HG02571 (cell line): ENCODE data around the gene ANKS1B.
"Not testable (repeated sequence)": the region's sequence is repeated elsewhere in the genome, so short reads cannot be mapped to it uniquely, and the experiment has no call there.

Source experiments
- ATAC-seq: cut with Tn5 transposase; IDR thresholded peaks from one replicate; pipeline ENCODE4 v1.9.1; 2021; ENCODE audit warnings: mild to moderate bottlenecking, moderate library complexity; ENCODE audit not compliant: unreplicated experiment

The ANKS1B gene

DNA sequence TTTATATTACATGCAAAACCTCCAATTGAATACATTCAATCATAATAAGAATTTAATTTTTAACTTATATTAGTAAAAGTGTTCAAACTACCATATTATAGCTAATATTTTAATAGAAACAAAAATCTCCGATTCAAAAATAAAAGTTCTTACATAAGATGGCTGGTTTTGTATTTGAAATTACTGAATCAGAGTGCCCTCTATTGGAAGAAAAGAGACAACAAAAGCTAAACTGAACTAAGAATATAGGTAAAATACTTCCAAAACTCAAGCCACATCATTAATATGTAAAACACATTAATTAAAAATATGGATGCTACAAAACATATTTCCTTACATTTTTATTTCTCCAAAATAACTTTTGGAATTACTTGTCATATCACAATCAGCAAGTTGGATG is 216.9 kb downstream of the ANKS1B start:
- no peak for ATAC-seq

DNA sequence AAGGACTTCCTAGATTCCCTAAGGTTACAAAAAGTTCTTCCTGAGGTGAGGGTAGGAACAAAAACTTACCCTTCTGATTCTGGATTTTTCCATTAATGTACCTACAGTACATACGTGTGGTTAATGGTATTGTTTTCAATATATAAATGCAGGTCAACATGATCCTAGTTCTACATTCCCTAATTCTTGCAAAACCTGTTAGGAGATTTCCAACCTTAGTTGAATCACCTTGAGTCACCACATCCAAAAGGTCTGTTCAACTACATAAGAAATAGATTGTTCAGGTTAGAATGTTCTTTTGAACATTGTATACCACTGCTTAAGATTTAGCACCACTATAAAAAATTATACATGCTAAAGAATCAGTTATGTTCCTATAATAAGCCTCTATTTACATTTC is 218.3 kb downstream of the ANKS1B start:
- ATAC-seq = no peak

DNA sequence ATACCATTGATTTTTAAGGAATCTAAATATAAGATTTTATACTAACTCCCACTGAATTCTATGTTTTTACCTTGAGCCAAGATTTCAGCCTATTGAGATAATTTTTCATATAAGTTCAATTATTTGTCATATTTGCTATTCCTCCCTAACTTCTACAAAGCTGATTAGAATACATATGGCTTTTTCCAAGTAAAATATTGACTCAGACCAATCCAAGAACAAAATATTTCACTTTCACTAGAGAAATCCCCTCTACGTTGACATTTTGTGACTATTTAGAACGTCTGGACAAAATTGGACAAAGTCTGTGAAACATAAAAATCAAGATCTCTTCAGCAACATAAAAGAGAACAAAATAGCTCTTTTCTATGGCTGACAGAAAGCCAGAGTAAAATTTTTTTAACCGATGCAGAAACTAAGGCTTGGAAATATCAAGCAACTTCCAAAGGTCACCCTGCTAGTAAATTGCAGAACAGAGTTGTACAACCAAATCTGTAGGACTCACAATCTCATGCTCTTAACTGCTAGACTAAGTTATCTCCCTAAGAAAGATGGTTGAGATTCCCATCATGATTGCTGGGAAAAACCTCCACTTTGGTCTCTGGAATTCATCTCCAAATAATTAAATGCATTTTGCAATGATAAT is 219.1 kb downstream of the ANKS1B start:
- no peak for ATAC-seq

DNA sequence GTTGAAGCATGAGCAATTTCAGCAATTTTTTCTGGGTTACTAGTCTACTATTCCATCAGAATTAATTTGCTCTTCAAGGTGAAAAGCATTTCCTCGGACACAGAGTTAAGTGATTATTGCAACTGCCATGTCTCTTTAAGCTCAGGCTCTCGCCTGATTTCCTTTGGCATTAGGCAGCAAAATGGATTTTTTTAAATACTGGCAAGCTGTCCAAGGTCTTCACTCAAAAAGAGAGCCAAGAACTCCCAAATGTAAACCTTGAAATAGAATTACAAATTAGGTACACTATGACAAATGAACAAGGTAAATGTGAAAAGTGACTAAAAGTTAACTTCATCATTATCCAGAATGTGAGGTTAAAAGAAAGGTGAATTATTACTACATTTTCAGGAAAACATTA is 225.3 kb downstream of the ANKS1B start:
- no peak for ATAC-seq

DNA sequence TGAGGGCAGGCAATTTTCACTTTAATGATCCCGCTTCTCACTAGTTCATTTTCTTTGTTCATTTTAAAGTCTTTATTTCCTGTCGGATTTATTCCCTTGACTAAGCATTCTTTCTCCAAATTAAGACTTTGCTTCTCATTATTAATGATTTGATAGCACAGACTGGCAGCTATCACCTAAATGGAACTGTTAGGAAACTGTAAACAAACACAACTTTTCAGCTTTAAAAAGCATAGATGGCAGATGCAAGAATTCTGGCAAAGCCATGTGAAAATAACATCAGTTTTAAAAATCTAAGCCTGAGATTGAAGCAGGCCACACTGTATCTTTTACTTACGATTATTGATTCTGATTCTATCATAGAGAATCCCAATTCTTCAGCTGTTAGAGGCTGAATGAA is 225.7 kb downstream of the ANKS1B start:
- ATAC-seq = no peak

DNA sequence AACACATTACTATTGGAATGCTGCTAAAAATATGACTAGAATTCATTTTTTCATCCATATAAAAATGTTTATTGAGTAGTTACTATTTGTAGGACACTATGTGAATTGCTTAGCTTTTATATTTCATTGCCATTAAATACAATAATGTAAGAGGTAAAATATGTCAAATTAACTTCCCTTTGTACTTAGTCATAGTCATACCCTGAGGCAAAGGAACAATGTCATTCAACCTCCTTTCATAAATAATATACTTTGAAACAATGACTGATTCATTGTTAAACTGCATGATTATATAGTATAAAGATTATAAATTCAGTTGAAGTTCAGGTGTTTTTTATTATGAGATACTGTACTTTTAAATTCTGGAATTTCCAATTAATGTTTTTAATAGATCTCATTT is 232.0 kb downstream of the ANKS1B start:
- no peak for ATAC-seq

DNA sequence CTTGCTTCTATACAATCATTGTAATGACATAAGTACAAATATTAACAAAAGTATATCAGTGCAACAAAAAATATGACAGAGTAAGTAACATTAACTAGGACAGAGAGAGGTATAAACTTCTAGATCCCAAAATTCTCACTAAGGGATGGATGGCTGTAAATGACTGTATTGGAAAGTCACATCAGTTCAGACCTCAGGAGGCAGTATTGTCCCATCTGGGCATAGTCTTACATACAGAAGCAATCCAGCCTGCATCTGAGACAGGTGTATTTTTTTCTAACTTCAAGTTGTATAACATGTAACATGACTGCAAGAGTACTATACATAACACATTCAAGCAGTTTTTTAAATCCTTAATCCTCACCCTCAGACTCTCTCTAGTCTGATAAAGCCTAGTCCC is 238.2 kb downstream of the ANKS1B start:
- no peak for ATAC-seq

DNA sequence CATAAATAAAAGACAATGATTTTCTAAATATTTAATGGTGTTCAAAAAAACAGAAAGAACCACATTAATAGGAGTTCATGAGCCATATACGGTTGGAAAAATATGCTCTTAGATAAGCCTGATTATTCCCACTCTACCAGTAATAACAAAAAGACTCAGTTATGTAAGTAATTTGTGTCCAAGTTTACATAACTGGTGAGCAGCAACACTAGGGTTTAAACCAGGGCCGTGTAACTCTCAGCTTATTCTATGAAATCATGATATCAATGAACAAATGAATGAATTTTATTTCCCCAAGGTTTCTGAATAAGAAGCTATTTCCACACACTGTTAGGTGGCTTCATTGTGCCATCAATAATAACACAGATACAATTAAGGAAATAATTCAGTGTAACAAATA is 238.8 kb downstream of the ANKS1B start:
- ATAC-seq = no peak

DNA sequence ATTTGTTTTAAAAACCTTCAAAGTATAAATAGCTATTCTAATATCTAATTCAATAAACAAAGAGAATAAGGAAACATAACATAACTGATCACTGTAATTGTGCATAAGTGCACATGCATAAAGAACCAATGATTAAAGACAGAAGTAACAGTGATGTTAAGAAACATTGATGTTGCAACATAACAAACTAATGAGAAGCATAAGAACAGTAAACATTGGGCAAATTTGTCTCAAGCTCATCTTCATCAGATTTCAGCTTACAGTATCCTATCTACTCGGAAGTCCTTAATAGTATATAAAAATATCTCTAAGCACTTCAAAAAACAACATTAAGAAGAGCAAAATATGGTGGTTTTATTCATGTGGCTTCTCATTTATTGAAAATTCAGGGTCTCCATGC is 239.6 kb downstream of the ANKS1B start:
- no peak for ATAC-seq

DNA sequence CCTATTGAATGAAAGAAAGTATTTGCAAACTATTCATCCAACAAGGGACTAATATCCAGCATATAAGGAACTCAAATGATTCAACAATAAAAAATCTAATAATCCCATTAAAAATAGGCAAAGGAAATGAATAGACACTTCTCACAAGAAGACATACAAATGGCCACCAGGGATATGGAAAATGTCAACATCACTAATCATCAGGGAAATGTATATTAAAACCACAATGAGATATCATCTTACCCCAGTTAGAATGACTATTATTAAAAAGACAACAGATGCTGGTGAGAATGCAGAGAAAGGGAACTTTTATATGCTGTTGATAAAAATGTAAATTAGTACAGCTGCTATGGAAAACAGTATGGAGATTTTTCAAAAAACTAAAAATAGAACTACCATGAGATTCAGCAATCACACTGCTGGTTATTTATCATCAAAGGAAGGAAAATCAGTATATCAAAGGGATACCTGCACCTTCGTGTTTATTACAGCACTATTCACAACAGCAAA is 247.9 kb downstream of the ANKS1B start:
- no peak for ATAC-seq

DNA sequence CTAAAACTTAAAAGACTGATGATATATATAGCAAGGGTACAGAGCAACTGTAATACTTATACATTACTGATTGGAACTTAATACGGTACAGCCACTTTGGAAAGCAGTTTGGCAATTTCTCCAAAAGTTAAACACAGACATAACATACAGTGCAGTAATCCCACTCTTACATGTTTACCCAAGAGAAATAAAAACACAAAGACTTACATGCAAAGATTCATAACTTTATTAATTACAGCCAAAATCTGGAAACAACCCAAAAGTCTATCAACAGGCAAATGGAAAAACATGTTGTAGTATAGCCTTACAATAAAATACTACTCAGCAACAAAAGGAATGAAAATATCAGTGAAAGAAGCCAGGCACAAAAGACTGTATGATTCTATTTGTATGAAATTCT is 252.6 kb downstream of the ANKS1B start:
- no peak for ATAC-seq

DNA sequence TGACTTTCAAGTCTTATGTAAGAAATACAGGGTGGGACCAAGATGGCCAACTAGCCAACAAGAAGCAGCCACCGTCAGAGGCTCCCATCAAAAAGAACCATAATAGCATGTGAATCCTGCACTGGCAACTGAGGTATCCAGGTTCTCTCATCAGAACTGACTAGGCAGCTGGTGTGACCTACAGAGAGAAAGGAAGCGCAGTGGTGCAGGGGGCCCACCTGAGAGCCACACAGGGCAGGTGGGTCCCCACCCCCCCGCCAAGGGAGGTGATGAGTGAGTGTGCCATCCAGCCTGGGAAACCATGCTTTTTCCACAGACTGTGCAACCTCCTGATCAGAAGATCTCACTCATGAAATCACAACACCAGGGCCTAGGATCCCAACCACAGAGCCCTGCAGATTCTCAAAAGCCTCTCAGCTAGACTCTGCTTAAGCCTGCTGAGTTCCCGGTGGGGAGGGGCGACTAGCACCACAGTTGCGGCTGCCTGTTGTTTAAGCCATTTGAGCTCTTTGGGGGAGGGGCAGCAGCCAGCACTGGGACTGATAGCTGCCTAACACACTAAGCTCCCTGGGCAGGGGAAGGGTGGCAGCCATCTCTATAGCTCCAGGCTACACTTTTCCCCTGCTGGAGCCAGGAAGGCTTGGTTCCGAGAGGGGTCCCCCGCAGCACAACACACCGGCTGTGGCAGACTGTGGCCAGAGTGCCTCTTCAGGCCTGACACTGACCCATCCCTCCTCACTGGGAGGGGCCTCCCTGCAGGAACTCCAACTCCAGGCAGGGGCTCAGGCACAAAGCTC is 261.8 kb downstream of the ANKS1B start:
- no peak for ATAC-seq

DNA sequence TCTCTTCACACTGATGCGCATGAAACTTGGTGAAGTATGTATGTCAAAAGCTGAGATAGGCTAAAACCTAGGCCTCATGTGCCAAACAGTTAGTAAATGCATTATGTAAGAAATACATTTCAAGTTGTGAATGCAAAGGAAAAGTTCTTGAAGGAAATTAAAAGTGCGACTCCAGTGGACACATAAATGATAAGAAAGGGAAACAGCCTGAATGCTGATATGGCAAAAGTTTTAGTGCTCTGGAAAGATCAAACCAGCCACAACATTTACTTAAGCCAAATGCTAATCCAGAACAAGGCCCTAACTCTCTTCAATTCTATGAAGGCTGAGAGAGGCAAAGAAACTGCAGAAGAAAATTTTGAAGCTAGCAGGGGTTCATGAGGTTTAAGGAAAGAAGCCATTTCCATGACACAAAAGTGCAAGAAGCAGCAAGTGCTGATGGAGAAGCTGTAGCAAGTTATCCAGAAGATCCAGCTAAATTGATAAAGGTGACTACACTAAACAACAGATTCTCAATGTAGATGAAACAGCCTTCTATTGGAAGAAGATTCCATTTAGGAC is 262.9 kb downstream of the ANKS1B start:
- ATAC-seq = no peak

DNA sequence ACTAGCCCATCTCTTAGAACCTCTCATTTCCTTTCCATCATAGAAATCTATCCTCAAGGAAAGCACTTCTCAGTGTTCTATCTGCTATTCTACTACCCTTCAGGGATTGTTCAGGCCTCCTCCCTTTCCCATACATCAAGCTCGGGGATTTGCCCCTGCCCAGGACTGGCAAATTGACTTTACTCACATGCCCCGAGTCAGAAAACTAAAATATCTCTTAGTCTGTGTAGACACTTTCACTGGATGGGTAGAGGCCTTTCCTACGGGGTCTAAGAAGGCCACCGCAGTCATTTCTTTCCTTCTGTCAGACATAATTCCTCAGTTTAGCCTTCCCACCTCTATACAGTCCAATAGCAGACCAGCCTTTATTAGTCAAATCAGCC is 264.7 kb downstream of the ANKS1B start:
- ATAC-seq = not testable (repeated sequence)

DNA sequence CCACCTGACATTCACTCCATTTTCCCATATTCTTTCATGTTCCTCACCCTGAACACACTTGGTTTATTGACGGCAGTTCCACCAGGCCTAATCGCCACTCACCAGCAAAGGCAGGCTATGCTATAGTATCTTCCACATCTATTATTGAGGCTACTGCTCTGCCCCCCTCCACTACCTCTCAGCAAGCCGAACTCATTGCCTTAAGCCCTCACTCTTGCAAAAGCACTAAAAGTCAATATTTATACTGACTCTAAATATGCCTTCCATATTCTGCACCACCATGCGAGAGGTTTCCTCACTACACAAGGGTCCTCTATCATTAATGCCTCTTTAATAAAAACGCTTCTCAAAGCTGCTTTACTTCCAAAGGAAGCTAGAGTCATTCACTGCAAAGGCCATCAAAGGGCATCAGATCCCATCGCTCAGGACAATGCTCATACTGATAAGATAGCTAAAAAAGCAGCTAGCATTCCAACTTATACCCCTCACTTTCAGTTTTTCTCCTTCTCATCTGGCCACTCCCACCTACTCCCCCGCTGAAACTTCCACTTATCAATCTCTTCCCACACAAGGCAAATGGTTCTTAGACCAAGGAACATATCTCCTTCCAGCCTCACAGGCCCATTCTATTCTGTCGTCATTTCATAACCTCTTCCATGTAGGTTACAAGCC is 265.2 kb downstream of the ANKS1B start:
- not testable (repeated sequence) for ATAC-seq

DNA sequence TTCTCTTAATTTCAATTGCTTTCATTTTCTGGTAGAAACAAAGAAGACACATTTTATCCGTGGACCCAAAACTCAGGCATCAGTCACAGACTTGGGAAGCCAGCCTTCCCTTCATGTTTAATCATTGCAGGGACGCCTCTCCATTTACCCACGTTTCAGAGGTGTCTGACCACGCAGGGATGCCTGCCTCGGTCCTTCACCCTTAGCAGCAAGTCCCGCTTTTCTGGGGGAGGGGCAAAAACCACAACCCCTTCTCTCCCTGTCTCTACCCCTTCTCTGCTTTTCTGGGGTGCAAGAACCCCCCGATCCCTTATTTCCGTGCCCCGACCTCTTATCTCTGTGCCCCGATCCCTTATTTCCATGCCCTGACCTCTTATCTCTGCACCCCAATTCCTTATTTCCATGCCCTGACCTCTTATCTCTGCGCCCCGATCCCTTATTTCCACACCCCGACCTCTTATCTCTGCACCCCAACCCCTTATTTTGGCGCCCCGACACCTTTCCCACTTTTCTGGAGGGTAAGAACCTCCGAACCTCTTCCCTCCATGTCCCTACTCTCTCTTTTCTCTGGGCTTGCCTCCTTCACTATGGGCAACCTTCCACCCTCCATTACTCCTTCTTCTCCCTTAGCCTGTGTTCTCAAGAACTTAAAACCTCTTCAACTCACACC is 268.8 kb downstream of the ANKS1B start:
- ATAC-seq = not testable (repeated sequence)

DNA sequence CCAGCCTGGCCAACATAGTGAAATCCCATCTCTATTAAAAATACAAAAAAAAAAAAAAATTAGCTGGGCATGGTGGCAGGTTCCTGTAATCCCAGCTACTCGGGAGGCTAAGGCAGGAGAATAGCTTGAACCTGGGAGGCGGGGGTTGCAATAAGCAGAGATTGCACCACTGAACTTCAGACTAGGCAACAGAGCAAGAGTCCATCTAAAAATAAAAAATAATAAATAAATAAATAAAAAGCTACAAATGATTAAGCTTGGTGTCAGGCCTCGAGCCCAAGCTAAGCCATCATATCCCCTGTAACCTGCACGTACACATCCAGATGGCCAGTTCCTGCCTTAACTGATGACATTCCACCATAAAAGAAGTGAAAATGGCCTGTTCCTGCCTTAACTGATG is 269.8 kb downstream of the ANKS1B start:
- ATAC-seq = not testable (repeated sequence)

DNA sequence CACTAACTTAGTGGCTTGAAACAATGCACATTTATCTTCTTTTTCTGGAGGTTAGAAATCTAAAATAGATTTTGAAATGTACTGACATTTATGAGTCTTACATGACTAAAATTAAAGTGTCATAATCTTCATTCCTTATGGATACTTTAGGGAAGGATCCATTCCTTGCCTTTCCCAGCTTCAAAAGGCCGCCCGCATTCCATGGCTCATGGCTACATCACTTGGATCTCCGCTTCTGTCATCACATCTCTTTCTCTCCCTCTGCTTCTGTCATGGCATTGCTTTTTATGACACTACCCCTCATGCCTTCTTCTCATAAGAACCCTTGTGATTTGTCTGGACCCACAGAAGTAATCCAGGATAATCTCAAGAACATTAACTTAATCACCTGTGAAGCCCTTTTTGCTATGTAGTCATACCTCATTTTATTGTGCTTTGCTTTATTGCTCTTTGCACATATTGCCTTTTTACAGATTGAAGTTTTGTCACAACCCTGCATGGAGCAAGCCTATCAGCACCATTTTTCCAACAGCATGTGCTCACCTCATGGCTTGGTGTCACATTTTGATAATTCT is 270.7 kb downstream of the ANKS1B start:
- no peak for ATAC-seq

DNA sequence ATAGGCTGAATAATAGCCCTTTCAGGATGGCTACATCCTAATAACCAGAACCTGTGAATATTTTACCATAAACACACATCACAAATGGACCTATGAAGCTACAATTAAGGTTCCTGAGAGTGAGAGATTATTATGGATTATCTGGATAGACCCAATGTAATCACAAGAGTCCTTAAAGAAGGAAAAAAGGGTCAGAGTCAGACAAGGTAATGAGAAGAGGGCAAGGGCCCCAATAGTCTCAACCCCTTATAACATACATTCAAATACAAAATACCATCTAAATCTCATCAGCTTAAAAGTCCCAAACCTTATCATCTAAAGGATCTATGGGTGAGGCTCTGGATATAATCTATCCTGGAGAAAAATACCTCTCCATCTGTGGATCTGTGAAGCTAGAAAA is 272.5 kb downstream of the ANKS1B start:
- no peak for ATAC-seq

DNA sequence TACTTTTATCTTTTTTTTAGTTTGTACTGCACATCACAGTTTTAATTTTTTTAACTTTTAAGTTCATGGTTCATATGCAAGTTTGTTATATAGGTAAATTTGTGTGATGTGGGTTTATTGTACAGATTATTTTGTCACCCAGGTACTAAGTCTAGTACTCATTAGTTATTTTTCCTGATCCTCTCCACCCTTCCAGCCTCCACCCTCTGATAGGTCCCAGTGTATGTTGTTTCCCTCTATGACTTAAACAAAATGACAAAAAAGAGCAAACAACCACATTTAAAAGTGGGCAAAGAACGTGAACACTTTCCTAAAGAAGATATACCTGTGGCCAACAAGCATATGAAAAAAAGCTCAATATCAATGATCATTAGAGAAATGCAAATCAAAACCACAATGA is 273.5 kb downstream of the ANKS1B start:
- ATAC-seq = no peak

DNA sequence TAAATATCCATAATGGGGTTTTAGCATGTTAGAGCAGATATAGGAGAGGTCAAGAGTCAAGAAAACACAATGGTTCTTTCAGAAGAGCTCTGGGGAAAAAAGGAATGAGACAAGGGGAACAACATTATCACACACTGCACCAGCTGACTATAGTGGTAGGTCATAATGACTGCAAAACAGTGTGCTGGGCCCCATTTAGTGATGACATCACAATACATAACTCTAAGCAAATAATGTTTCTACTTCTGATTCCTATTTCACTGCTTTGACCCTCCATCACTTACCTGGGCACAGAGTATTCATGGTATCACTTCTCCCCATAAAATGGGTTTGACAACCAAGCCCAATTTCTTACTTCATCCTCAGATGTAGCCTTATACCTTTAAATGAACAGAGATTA is 275.1 kb downstream of the ANKS1B start:
- ATAC-seq = no peak
